ENCODE measurements around the gene LINGO3.

Gene LINGO3

GRCh38 chr19:2260341-2260805 lies 47.6 kb downstream of the LINGO3 start:
- Mint-ChIP-seq H3K27ac (peak overlapping the region; percentile 93), H3K4me3 (peak overlapping the region; percentile 63), H3K4me1 (peaks cover 54% of the 10 kb centered on the region), H3K36me3 (no peaks in the 10 kb centered on the region), H3K9me3 (peaks cover 3% of the 10 kb centered on the region), H3K27me3 (no peaks in the 10 kb centered on the region)
- no peak for ATAC-seq

GRCh38 chr19:2259336-2259735 lies 48.6 kb downstream of the LINGO3 start:
- Mint-ChIP-seq H3K4me1 (peaks cover 58% of the 10 kb centered on the region), H3K9me3 (peaks cover 3% of the 10 kb centered on the region), H3K36me3 (no peaks in the 10 kb centered on the region), H3K4me3 (no peak overlapping the region), H3K27ac (peak overlapping the region; percentile 93), H3K27me3 (no peaks in the 10 kb centered on the region)
- ATAC-seq = no peak
